Hepatic stellate cell (primary cell): ENCODE data around the gene SLC25A53.
"Not testable (repeated sequence)": the region's sequence is repeated elsewhere in the genome, so short reads cannot be mapped to it uniquely, and the experiment has no call there.

Experiments
- DNase-seq: peaks from one replicate; pipeline ENCODE4 v3.0.0; 2011; ENCODE audit warnings: low spot score

SLC25A53 gene

DNA sequence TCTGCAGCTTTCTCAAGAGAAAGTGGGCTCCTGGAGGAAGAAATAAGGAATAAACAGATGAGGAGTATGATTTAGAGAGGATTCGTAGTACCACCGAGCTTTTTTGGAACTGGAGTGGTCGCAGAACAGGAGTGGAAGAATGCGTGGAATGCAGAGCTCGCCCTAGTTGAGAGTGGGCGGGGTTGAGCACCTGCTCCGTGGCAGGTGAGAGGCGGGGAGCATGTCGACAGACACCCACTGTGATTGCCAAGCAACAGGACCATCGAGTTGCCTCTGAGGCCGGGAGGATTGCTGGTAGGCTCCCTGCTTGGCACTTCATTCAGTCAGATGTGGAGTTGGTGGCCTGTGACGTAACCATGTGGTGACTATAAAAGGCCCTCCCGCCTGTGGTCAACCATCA, 101.9 kb downstream of the SLC25A53 start:
- not testable (repeated sequence) for DNase-seq
